IgD-negative memory B cell (primary cell): ENCODE results near the gene CDKL1. TPM values are rescaled to one million over a fixed set of nuclear protein-coding genes. Genes with fewer than 3 reads are reported as not detected.

Source experiments
- H3K27ac Mint-ChIP-seq, 3 donors: one replicate each; pipeline ENCODE4 v1.8.0; 2020 to 2022; ENCODE audit warnings: mild to moderate bottlenecking in 3 of 3, mixed read lengths in 3 of 3, moderate library complexity in 1 of 3
- H3K27me3 Mint-ChIP-seq: one replicate; pipeline ENCODE4 v1.8.0; 2021; ENCODE audit warnings: mixed read lengths
- H3K36me3 Mint-ChIP-seq: one replicate; pipeline ENCODE4 v1.8.0; 2020; ENCODE audit warnings: mild to moderate bottlenecking, mixed read lengths
- H3K4me1 Mint-ChIP-seq, 3 donors: one replicate each; pipeline ENCODE4 v1.8.0; 2020 to 2022; ENCODE audit warnings: mixed read lengths in 3 of 3, mild to moderate bottlenecking in 1 of 3
- H3K4me3 Mint-ChIP-seq, 4 donors: one replicate each; pipeline ENCODE4 v1.8.0; 2020 to 2022; ENCODE audit warnings: mild to moderate bottlenecking in 4 of 4, mixed read lengths in 4 of 4, moderate library complexity in 3 of 4
- H3K9me3 Mint-ChIP-seq, 3 donors: one replicate each; pipeline ENCODE4 v1.8.0; 2020 to 2021; ENCODE audit warnings: mixed read lengths in 3 of 3, mild to moderate bottlenecking in 1 of 3
- polyA plus RNA-seq: library from polyadenylated mRNA; unstranded; fragments of 300-500 nt; fragmentation: Illumina TruSeq; gene quantifications from one replicate; pipeline ENCODE4 v1.2.3, GENCODE V29; 2021

CDKL1 gene
- polyA plus RNA-seq = 7.1 TPM

DNA sequence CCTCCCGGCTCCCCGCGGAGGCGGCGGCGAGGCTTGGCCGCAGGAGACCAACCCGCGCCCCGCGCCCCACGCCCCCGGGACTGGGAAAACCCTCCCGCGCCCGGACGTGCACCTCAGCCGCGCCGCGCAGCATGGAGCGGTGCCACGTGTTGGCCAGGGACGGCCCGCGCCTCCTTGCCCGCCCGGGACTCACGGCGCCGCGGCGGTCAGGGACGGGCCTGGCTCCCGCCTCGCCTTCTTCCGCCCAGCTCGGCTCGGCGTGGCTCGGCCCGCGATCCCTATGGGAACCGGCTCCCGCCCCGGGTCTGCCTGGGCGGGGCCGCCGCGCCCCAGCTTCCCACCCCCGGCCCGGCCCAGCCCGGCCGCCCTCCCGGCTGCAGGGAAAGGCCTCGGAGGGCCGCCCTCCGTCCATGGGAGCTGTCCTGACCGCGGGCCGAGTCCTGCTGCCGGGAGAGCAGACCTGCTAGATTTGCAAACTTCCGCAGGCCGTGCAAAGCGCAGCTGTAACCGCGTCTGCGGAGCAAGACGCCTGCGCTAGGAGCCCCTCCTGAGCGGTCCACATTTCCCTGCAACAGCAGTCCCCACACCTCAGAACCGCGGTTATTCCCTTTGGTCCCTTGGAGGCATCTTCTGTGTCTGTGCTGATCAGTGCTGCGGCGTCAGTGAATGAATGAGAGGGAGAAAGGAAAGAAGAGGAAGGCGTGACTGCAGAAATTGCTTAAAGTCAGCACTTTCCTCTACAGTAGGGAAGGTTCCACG, at the start of gene CDKL1:
TSS of gene CDKL1 (minus strand) at position 251 of the 759 bp plus-strand sequence. CDS start 1,013 bp downstream, outside the sequence.
- H3K4me1 Mint-ChIP-seq = peaks cover 15 to 25% (median 16%) of the 10 kb centered on the region in 3 donors
- peak within 1 kb of the TSS; percentile 82 to 97 (median 92) for H3K4me3 Mint-ChIP-seq
- peak within 1 kb of the TSS in 1 of 3 donors; percentile 97 for H3K27ac Mint-ChIP-seq
- no peaks in the 10 kb centered on the region for H3K36me3 Mint-ChIP-seq
- peaks cover 2% of the 10 kb centered on the region for H3K27me3 Mint-ChIP-seq
- no peaks in the 10 kb centered on the region for H3K9me3 Mint-ChIP-seq

DNA sequence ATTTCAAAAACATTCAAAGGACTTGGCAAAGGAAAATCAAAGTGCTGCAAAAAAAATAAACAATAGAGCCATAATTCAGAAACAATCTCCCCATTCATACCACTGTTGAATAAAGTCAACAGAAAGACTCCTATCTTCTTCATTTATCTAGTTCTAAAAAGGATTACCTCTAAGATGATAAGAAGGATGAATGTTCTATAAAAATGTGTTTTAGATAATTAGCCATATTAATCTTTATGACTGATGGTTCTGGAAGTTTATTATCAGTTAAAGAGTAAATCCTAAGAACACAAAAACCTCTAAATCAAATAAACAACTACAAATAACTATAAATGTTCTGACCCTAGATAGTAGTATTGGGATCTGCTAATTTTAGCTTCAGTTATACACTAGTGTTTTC, 37.8 kb upstream of the CDKL1 start:
- Mint-ChIP-seq H3K9me3 (peaks cover 0 to 3% (median 3%) of the 10 kb centered on the region in 3 donors), H3K4me3 (no peak overlapping the region), H3K36me3 (peaks cover 33% of the 10 kb centered on the region), H3K27ac (no peak overlapping the region), H3K4me1 (no peaks in the 10 kb centered on the region), H3K27me3 (no peaks in the 10 kb centered on the region)

GRCh38 chr14:50432131-50432530, 35.5 kb upstream of the CDKL1 start:
- Mint-ChIP-seq H3K27ac (no peak overlapping the region), H3K4me3 (no peak overlapping the region), H3K9me3 (peaks cover 0 to 3% (median 0%) of the 10 kb centered on the region in 3 donors), H3K27me3 (no peaks in the 10 kb centered on the region), H3K4me1 (no peaks in the 10 kb centered on the region), H3K36me3 (peaks cover 29% of the 10 kb centered on the region)

- Mint-ChIP-seq H3K36me3 (peaks cover 7% of the 10 kb centered on the region), H3K4me1 (no peaks in the 10 kb centered on the region), H3K27me3 (no peaks in the 10 kb centered on the region), H3K27ac (no peak overlapping the region), H3K9me3 (no peaks in the 10 kb centered on the region), H3K4me3 (no peak overlapping the region)
Measured at GRCh38 chr14:50425816-50426215, 29.1 kb upstream of the CDKL1 start.

GRCh38 chr14:50425105-50425504, 28.4 kb upstream of the CDKL1 start:
- Mint-ChIP-seq H3K4me3 (no peak overlapping the region), H3K36me3 (peaks cover 7% of the 10 kb centered on the region), H3K27me3 (no peaks in the 10 kb centered on the region), H3K4me1 (no peaks in the 10 kb centered on the region), H3K9me3 (no peaks in the 10 kb centered on the region), H3K27ac (no peak overlapping the region)

DNA sequence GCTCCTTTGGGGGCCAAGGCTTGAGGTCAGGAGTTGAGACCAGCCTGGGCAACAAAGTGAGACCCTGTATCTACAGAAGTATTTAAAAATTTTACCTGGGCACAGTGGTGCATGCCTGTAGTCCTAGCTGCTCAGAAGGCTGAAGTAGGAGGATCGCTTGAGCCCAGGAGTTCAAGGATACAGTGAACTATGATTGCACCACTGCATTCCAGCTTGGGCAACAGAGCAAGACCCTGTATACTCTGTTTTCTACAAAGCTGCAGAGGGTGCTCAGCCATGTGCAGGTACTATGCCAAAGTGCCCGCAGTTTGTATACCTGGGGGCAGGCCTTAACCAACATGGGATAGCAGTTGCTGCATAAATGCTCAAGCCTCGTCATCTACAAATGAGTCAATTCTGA, 26.8 kb upstream of the CDKL1 start:
- no peak overlapping the region for H3K27ac Mint-ChIP-seq
- H3K36me3 Mint-ChIP-seq = peaks cover 14% of the 10 kb centered on the region
- no peaks in the 10 kb centered on the region for H3K27me3 Mint-ChIP-seq
- no peak overlapping the region for H3K4me3 Mint-ChIP-seq
- H3K4me1 Mint-ChIP-seq = no peaks in the 10 kb centered on the region
- H3K9me3 Mint-ChIP-seq = no peaks in the 10 kb centered on the region

DNA sequence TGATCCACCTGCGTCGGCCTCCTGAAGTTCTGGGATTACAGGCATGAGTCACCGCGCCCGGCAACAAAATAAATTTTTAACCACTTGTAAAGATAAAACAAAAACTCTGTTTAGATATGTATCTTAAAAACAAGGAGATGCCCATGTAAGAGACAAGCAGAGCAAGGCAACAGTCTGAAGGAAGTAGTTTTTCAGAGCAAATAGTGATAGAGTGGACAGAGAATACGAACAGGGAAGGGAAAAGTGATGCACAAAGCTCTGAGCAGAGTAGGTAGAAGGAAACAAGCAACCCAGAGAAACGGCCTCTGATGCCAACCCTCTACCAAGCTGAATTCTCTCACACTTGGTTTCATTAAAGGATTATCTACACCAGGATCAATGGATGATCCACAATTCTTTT, 24.8 kb upstream of the CDKL1 start:
- Mint-ChIP-seq H3K4me1 (no peaks in the 10 kb centered on the region), H3K27me3 (no peaks in the 10 kb centered on the region), H3K36me3 (peaks cover 17% of the 10 kb centered on the region), H3K27ac (no peak overlapping the region), H3K9me3 (peaks cover 0 to 2% (median 0%) of the 10 kb centered on the region in 3 donors), H3K4me3 (no peak overlapping the region)

DNA sequence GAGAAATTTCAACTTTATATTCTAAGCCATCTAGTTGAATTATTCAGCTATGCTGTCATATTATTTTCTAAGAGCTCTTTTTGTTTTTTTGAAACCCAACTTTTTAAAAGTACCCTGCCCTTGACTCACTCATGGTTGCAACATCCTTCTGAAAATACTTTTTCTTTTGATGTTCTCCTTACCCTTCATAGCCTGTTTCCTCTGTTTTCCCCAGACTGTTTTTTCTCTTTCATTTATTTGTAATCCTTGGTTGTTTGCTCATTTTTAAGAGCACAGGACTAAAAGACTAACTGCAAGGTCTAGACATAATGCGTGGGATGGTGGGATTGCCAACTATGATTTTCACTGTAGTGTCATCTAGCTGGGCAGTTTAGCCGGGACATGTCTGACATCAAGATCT, 21.2 kb upstream of the CDKL1 start:
- H3K27ac Mint-ChIP-seq = no peak overlapping the region
- H3K4me1 Mint-ChIP-seq = peaks cover 0 to 1% (median 0%) of the 10 kb centered on the region in 3 donors
- peaks cover 0 to 5% (median 3%) of the 10 kb centered on the region in 3 donors for H3K9me3 Mint-ChIP-seq
- no peak overlapping the region for H3K4me3 Mint-ChIP-seq
- peaks cover 20% of the 10 kb centered on the region for H3K36me3 Mint-ChIP-seq
- H3K27me3 Mint-ChIP-seq = no peaks in the 10 kb centered on the region

DNA sequence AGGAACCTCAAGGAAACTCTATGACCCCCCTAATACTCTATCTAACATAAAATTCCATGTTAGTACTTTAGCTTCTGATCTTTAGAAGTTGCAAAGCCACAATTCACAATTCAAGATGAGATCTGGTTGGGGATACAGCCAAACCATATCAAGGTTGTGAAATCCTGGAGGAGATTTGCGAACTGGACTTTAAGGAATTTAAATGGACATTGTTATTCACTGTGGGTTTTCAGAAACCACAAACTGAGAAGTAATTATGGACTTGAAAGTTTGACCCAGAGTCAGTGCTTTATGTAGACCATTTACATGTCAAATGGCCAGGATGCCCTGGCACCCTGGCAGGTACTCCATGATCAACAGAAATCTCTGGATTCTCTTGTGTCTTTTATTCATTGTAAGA, 14.2 kb upstream of the CDKL1 start:
- no peaks in the 10 kb centered on the region for H3K27me3 Mint-ChIP-seq
- H3K36me3 Mint-ChIP-seq = peaks cover 6% of the 10 kb centered on the region
- H3K9me3 Mint-ChIP-seq = peaks cover 4 to 18% (median 9%) of the 10 kb centered on the region in 3 donors
- no peak overlapping the region for H3K4me3 Mint-ChIP-seq
- H3K27ac Mint-ChIP-seq = no peak overlapping the region
- peaks cover 0 to 3% (median 3%) of the 10 kb centered on the region in 3 donors for H3K4me1 Mint-ChIP-seq

DNA sequence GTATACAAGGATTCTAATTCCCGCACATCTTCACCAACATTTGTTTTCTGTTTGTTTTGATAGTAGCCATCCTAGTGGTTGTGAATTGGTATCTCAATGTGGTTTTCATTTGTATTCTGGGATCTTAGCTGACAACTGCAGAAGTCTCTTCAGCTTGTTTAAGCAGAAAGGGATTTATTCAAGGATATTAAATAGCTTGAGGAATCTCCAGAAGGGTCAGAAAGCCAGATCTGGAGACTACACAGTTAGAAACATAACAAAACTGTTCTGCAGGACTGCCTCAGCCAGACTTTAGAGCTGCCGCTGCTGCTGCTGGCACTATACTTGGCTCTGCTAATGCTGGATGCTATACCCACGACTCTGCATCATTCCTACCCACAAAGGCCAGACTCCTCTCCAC, 13.4 kb upstream of the CDKL1 start:
- Mint-ChIP-seq H3K27me3 (no peaks in the 10 kb centered on the region), H3K9me3 (peaks cover 4 to 22% (median 9%) of the 10 kb centered on the region in 3 donors), H3K4me1 (peaks cover 0 to 3% (median 3%) of the 10 kb centered on the region in 3 donors), H3K27ac (no peak overlapping the region), H3K36me3 (peaks cover 6% of the 10 kb centered on the region), H3K4me3 (no peak overlapping the region)

GRCh38 chr14:50407111-50407812, 10.6 kb upstream of the CDKL1 start:
- H3K4me1 Mint-ChIP-seq = peaks cover 0 to 8% (median 3%) of the 10 kb centered on the region in 3 donors
- no peak overlapping the region for H3K27ac Mint-ChIP-seq
- peaks cover 4 to 19% (median 6%) of the 10 kb centered on the region in 3 donors for H3K9me3 Mint-ChIP-seq
- H3K4me3 Mint-ChIP-seq = no peak overlapping the region
- no peaks in the 10 kb centered on the region for H3K27me3 Mint-ChIP-seq
- peaks cover 4% of the 10 kb centered on the region for H3K36me3 Mint-ChIP-seq

- peak overlapping the region; percentile 23 to 45 (median 36) for H3K27ac Mint-ChIP-seq
- H3K36me3 Mint-ChIP-seq = peaks cover 2% of the 10 kb centered on the region
- no peak overlapping the region for H3K4me3 Mint-ChIP-seq
- peaks cover 0 to 12% (median 3%) of the 10 kb centered on the region in 3 donors for H3K4me1 Mint-ChIP-seq
- H3K9me3 Mint-ChIP-seq = peaks cover 0 to 15% (median 2%) of the 10 kb centered on the region in 3 donors
- no peaks in the 10 kb centered on the region for H3K27me3 Mint-ChIP-seq
Measured at GRCh38 chr14:50403419-50403818, 6.7 kb upstream of the CDKL1 start.

DNA sequence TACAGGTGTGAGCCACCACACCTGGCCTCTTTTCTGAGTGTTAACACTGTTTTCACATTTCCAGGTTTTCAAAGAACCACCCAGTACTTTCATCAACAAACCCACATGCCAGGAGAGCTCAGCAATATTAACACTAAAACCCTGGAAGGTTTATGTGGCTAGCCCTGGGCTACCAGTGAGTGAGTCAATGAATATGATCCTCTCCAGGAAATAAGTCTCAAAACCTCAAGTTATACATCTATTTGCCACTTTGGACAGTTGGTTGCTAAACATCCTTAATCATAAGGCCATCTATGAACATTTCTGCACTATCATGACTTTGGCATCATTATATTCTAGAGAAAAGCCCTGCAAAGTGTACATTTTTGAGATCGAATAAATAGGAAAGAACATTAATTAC, 6.3 kb upstream of the CDKL1 start:
- no peak overlapping the region for H3K4me3 Mint-ChIP-seq
- H3K36me3 Mint-ChIP-seq = peaks cover 2% of the 10 kb centered on the region
- peak overlapping the region in 1 of 3 donors; percentile 23 for H3K27ac Mint-ChIP-seq
- H3K4me1 Mint-ChIP-seq = peaks cover 3 to 12% (median 3%) of the 10 kb centered on the region in 3 donors
- H3K27me3 Mint-ChIP-seq = no peaks in the 10 kb centered on the region
- H3K9me3 Mint-ChIP-seq = peaks cover 0 to 15% (median 2%) of the 10 kb centered on the region in 3 donors

DNA sequence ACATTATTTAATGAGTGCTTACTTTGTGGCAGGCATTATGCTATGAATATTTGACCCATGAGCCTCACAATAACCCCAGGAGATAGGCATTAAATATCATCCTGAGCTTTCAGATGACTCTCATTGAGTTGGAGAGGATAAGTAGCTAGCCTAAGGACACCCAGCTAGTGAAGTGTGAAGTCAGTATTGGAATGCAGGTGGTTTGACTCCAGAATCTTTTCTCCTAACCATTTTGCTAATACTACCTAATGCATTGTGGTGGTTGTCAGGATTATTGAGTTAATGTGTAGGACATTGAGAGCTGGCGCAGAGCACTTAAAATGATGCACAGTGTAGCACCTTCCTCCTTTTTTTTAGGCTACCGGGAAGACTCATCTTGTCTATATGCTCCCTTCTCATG, 3.8 kb upstream of the CDKL1 start:
- peaks cover 2% of the 10 kb centered on the region for H3K27me3 Mint-ChIP-seq
- no peaks in the 10 kb centered on the region for H3K9me3 Mint-ChIP-seq
- peaks cover 9 to 20% (median 10%) of the 10 kb centered on the region in 3 donors for H3K4me1 Mint-ChIP-seq
- no peak overlapping the region for H3K4me3 Mint-ChIP-seq
- H3K27ac Mint-ChIP-seq = no peak overlapping the region
- no peaks in the 10 kb centered on the region for H3K36me3 Mint-ChIP-seq

DNA sequence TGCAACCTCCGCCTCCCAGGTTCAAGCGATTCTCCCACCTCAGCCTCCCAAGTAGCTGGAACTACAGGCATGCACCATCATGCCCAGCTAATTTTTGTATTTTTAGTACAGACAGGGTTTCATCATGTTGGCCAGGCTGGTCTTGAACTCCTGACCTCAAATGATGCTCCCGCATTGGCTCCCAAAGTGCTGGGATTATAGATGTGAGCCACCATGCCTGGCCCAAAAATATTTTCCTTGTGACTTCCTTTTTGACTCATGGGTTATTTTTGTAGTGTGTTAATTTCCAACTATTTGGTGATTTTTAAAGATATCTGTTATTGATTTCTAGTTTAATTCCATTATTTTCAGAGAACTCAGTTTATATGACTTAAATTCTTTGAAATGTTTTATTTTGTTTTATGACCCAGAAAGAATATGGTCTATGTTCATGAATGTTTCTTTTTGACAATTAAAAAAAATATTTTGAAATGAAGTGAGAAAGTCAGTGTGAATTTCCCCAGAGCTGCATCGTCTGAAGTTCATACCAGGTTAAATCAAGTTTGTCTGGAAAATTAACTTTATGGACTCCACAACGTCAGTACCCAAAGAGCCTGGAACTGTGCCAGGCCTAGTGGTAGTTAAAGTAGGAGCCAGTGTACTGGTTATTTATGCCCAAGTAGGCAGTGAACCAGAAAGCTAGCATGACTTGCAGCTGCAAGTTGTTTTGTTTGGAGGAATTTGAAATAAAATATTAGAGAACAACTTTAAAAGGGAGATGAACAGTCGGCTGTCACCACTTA, 2.8 kb upstream of the CDKL1 start:
- Mint-ChIP-seq H3K27ac (no peak overlapping the region), H3K27me3 (peaks cover 2% of the 10 kb centered on the region), H3K36me3 (no peaks in the 10 kb centered on the region), H3K4me1 (peaks cover 10 to 21% (median 12%) of the 10 kb centered on the region in 3 donors), H3K4me3 (no peak overlapping the region), H3K9me3 (no peaks in the 10 kb centered on the region)
